Gastrocnemius medialis (tissue), 4 donors: ENCODE data around the gene NDUFA11. TPM values are rescaled to one million over a fixed set of nuclear protein-coding genes. Genes with fewer than 3 reads are reported as not detected.
"Not testable (repeated sequence)": the region's sequence is repeated elsewhere in the genome, so short reads cannot be mapped to it uniquely, and the experiment has no call there.

Experiments used
- ATAC-seq, 2 donors: fragments of 150-250 bp; one replicate each; pipeline ENCODE4 v1.9.1; 2016
- DNase-seq, 2 donors: peaks; one replicate each; pipeline ENCODE4 v3.0.0-alpha.2; 2019
- H3K27ac ChIP-seq, 4 donors: fragments of 200-600 bp; sonication (generic); 1 replicate in 1 of 4; 2 replicates in 3 of 4; pipeline ENCODE4 v1.5.1; 2016 to 2018; ENCODE audit warnings: mild to moderate bottlenecking in 2 of 4, moderate library complexity in 1 of 4
- H3K27me3 ChIP-seq, 3 donors: fragments of 200-600 bp; sonication (generic) in 2 of 3; 1 replicate in 1 of 3; 2 replicates in 2 of 3; pipeline versions ENCODE4 v1.5.1 to v1.6.0; 2016 to 2019; ENCODE audit warnings: mild to moderate bottlenecking in 1 of 3, moderate library complexity in 1 of 3
- H3K36me3 ChIP-seq, 2 donors: fragments of 200-600 bp; sonication (generic) in 1 of 2; one replicate each; pipeline ENCODE4 v1.5.1; 2017 to 2018
- H3K4me1 ChIP-seq, 2 donors: fragments of 200-600 bp; sonication (generic) in 1 of 2; one replicate each; pipeline ENCODE4 v1.5.1; 2016 to 2017; ENCODE audit warnings: mild to moderate bottlenecking in 2 of 2
- H3K4me3 ChIP-seq, 4 donors: fragments of 200-600 bp; sonication (generic) in 3 of 4; 1 replicate in 1 of 4; 2 replicates in 3 of 4; pipeline ENCODE4 v1.5.1; 2016 to 2019; ENCODE audit warnings: mild to moderate bottlenecking in 2 of 4
- H3K9me3 ChIP-seq, 3 donors: fragments of 200-600 bp; sonication (generic) in 2 of 3; 1 replicate in 1 of 3; 2 replicates in 2 of 3; pipeline ENCODE4 v1.5.1; 2016 to 2019
- CTCF ChIP-seq, 5 experiments: fragments of 450-650 bp in 3 of 5; fragments of 200-600 bp in 2 of 5; sonication (generic) in 2 of 5; IDR thresholded peaks in 4 of 5; conservative IDR thresholded peaks in 1 of 5; 1 replicate in 4 of 5; 2 replicates in 1 of 5; pipeline ENCODE4 v1.5.1; 2016 to 2019; ENCODE audit warnings: antibody characterized with exemption in 5 of 5, mild to moderate bottlenecking in 3 of 5, moderate library complexity in 3 of 5
- POLR2A ChIP-seq, 2 donors: fragments of 450-650 bp; IDR thresholded peaks; one replicate each; pipeline ENCODE4 v1.6.1; 2017; ENCODE audit warnings: antibody characterized with exemption in 2 of 2, mild to moderate bottlenecking in 2 of 2, moderate library complexity in 2 of 2
- in situ Hi-C, 4 donors: fragments of 200-750 bp; cut with MboI; loops; one replicate each; pipeline versions ENCODE4 v1.15.0 to v1.8.0; 2017; ENCODE audit warnings: low sequenced_read_pairs in 4 of 4
- intact Hi-C: fragments of 100-400 bp; cut with DNase I; formaldehyde crosslinking; loops from one replicate; pipeline ENCODE4 v1.15.1; 2023; ENCODE audit warnings: low total_unique reads
- total RNA-seq, 4 donors: library from RNA; depleted of rRNA; stranded (reverse); fragments of >200 nt; gene quantifications; one replicate each; pipeline versions ENCODE4 v1.1.0 to v1.2.3, GENCODE V29; 2016

The NDUFA11 gene
- total RNA-seq, 4 donors from 2014 or later = 190 to 349 (median 221) TPM

GRCh38 chr19:5864013-5864720, 39.4 kb downstream of the NDUFA11 start:
- no peaks in the 10 kb centered on the region for H3K9me3 ChIP-seq
- H3K36me3 ChIP-seq = no peaks in the 10 kb centered on the region
- no peaks in the 10 kb centered on the region for H3K4me1 ChIP-seq
- no peak for TF ChIP-seq POLR2A (IDR thresholded peaks at IDR 0.05)
- TF ChIP-seq CTCF (IDR thresholded peaks at IDR 0.05 in 4 of 5, conservative IDR thresholded peaks at IDR 0.05 in 1 of 5) = no peak
- ATAC-seq (no peak), DNase-seq (no peak)
- no peak overlapping the region for H3K27ac ChIP-seq
- intact Hi-C loops (no loop called here), in situ Hi-C loops (no loop called here)
- no peaks in the 10 kb centered on the region for H3K27me3 ChIP-seq
- H3K4me3 ChIP-seq = no peak overlapping the region

GRCh38 chr19:5863030-5863665, 40.4 kb downstream of the NDUFA11 start:
- DNase-seq (no peak), ATAC-seq (no peak)
- H3K36me3 ChIP-seq = no peaks in the 10 kb centered on the region
- H3K9me3 ChIP-seq = no peaks in the 10 kb centered on the region
- intact Hi-C loops = no loop called here
- TF ChIP-seq POLR2A (IDR thresholded peaks at IDR 0.05) = no peak
- no peak for TF ChIP-seq CTCF (IDR thresholded peaks at IDR 0.05 in 4 of 5, conservative IDR thresholded peaks at IDR 0.05 in 1 of 5)
- H3K4me1 ChIP-seq = no peaks in the 10 kb centered on the region
- H3K27me3 ChIP-seq = no peaks in the 10 kb centered on the region
- in situ Hi-C loops = no loop called here
- no peak overlapping the region for H3K27ac ChIP-seq
- no peak overlapping the region for H3K4me3 ChIP-seq

DNA sequence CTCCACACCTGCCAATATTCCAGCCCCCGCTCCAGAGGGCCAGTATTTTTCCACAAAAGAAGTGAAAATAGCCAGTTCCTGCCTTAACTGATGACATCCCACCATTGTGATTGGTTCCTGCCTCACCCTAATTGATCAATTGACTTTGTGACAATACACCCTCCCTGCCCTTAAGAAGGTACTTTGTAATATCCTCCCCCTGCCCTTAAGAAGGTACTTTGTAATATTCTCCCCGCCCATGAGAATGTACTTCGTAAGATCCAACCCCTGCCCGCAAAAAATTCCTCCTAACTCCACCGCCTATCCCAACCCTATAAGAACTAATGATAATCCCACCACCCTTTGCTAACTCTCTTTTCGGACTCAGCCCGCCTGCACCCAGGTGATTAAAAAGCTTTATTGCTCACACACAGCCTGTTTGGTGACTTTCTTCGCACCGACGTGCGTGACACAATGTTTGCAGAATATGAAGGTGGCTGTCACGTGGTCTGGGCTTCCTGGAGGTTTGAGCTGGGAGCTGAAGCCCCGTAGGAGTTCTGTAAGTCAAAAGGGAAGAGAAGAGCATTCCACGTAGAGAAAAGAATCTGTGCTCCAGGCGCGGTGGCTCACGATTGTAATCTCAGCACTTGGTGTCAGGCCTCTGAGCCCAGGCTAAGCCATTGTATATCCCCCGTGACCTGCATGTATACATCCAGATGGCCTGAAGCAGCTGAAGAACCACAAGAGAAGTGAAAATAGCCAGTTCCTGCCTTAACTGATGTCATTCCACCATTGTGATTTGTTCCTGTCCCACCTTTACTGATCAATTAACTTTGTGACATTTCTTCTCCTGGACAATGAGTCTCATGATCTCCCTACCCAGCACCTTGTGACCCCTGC, 46.1 kb downstream of the NDUFA11 start:
- in situ Hi-C loops (no loop called here), intact Hi-C loops (no loop called here)
- H3K4me3 ChIP-seq = no peak overlapping the region
- no peak for TF ChIP-seq POLR2A (IDR thresholded peaks at IDR 0.05)
- no peak for TF ChIP-seq CTCF (IDR thresholded peaks at IDR 0.05 in 4 of 5, conservative IDR thresholded peaks at IDR 0.05 in 1 of 5)
- ATAC-seq (no peak), DNase-seq (no peak)
- no peaks in the 10 kb centered on the region for H3K36me3 ChIP-seq
- peaks cover 0 to 7% (median 3%) of the 10 kb centered on the region in 3 donors for H3K27me3 ChIP-seq
- no peaks in the 10 kb centered on the region for H3K4me1 ChIP-seq
- H3K9me3 ChIP-seq = no peaks in the 10 kb centered on the region
- H3K27ac ChIP-seq = no peak overlapping the region

DNA sequence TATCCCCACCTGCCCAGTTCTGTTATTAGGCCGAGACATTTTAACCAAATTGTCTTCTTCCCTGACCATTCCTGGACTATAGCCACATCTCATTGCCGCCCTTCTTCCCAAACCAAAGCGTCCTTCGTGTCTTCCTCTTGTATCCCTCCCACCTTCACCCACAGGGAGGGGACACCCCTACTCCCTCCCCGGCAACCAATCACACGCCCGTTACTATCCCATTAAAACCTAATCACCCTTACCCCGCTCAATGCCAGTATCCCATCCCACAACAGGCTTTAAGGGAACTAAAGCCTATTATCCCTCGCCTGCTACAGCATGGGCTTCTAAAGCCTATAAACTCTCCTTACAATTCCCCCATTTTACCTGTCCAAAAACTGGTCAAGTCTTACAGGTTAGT, 48.4 kb downstream of the NDUFA11 start:
- in situ Hi-C loops, H3K4me3 ChIP-seq, H3K36me3 ChIP-seq, intact Hi-C loops, H3K27me3 ChIP-seq, H3K27ac ChIP-seq, ATAC-seq, H3K9me3 ChIP-seq, H3K4me1 ChIP-seq, DNase-seq: not testable (repeated sequence)

- intact Hi-C loops, DNase-seq, H3K4me3 ChIP-seq, H3K9me3 ChIP-seq, H3K27ac ChIP-seq, H3K36me3 ChIP-seq, in situ Hi-C loops, H3K4me1 ChIP-seq, ATAC-seq, H3K27me3 ChIP-seq: not testable (repeated sequence)
Observed at GRCh38 chr19:5854121-5854520, 49.5 kb downstream of the NDUFA11 start.
